ENCODE results near the gene CLNK.
A peak's percentile ranks its signal among the peaks of the same experiment; 100 is the strongest.

CLNK gene

GRCh38 chr4:10457255-10457801 is 227.2 kb downstream of the CLNK start, which contains the start of gene ZNF518B:
ZNF518B (minus strand) TSS chr4:10457426; CDS start chr4:10446328, 11,098 bp downstream.
- TF ChIP-seq, protein P1, sequence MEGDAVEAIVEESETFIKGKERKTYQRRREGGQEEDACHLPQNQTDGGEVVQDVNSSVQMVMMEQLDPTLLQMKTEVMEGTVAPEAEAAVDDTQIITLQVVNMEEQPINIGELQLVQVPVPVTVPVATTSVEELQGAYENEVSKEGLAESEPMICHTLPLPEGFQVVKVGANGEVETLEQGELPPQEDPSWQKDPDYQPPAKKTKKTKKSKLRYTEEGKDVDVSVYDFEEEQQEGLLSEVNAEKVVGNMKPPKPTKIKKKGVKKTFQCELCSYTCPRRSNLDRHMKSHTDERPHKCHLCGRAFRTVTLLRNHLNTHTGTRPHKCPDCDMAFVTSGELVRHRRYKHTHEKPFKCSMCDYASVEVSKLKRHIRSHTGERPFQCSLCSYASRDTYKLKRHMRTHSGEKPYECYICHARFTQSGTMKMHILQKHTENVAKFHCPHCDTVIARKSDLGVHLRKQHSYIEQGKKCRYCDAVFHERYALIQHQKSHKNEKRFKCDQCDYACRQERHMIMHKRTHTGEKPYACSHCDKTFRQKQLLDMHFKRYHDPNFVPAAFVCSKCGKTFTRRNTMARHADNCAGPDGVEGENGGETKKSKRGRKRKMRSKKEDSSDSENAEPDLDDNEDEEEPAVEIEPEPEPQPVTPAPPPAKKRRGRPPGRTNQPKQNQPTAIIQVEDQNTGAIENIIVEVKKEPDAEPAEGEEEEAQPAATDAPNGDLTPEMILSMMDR (conservative IDR thresholded peaks at IDR 0.05) = no peak
- H3K27ac ChIP-seq = peak within 1 kb of the TSS; percentile 68; the same call in 1 of the 2 replicates

DNA sequence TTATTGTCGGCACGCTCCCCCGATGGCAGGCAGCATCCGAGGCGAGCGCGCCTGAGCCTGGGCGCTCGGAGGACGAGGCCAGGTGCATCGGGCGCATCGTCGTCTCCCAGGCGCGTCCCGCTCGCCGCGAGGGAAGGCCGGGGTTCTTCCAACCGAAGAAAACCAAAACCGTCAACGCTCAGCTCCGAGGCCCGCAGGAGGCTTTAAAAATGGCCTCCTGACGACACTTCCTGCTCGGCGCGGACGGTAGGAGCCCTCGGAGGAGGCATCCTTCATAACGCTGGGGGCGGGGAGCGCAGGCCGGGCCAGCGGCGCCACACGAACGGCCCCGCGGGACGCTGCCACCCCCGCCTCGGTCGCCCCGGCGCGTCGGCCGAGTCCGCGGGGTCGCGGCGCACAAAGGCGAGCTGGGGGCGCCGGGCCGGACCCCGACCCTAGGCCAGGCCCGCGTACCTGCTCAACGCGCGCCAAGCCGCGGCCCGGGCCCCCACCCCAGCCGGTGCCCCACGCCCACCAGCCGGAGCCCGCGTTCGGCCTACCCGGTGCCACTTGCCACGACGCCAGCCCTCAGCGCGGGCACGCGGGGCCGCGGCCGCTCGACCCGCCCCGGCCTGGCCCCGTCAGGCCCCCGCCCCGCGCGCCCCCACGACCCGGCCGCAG is 227.8 kb downstream of the CLNK start:
- H3K27ac ChIP-seq = peak overlapping the region; percentile 68; the same call in 1 of the 2 replicates
- TF ChIP-seq, protein P1 (conservative IDR thresholded peaks at IDR 0.05) = no peak

GRCh38 chr4:10456260-10456594 is 228.3 kb downstream of the CLNK start:
- TF ChIP-seq, protein P1 (conservative IDR thresholded peaks at IDR 0.05) = no peak
- H3K27ac ChIP-seq = no peak overlapping the region; the same call in 1 of the 2 replicates

- no peak overlapping the region for H3K27ac ChIP-seq
- TF ChIP-seq, protein P1 (conservative IDR thresholded peaks at IDR 0.05) = no peak
Observed at GRCh38 chr4:10455133-10455532, 229.4 kb downstream of the CLNK start.

DNA sequence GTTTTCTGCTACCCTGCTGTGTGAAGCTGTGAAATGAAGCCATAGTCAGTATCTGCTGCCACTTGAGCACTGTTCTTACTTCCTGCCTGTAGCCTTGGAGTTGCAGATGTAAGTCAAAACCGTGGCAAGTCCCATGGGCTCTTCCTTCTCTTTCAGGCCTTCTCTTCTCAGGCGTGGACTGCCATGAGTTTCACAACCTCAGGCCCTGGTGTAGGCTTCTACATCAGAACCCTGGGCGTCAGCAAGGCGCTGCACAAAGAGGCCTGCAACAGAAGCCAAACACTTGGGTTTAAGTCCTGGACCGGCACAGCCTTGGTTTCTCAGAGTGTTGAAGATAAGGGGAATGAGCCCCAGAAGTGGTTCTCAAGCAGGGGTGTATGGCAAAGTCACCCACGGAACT is 229.8 kb downstream of the CLNK start:
- TF ChIP-seq, protein P1 (conservative IDR thresholded peaks at IDR 0.05) = no peak
- H3K27ac ChIP-seq = no peak overlapping the region

GRCh38 chr4:10454121-10454520 is 230.4 kb downstream of the CLNK start:
- TF ChIP-seq, protein P1 (conservative IDR thresholded peaks at IDR 0.05) = no peak
- no peak overlapping the region for H3K27ac ChIP-seq

- TF ChIP-seq, protein P1 (conservative IDR thresholded peaks at IDR 0.05) = no peak
- H3K27ac ChIP-seq = no peak overlapping the region
Observed at GRCh38 chr4:10448991-10449390, 235.6 kb downstream of the CLNK start.

All from VCaP (cell line).